ENCODE data around the gene PLXNB2.

Gene PLXNB2

GRCh38 chr22:50310031-50310722 lies 2.7 kb upstream of the PLXNB2 start:
- DNase-seq: no peak

GRCh38 chr22:50309601-50309991 lies 2.1 kb upstream of the PLXNB2 start:
- no peak for DNase-seq

- DNase-seq: no peak
These were observed 1.6 kb upstream of the PLXNB2 start for GRCh38 chr22:50308986-50309600.

- no peak for DNase-seq
These were observed 1.1 kb upstream of the PLXNB2 start for GRCh38 chr22:50308597-50308935.

GRCh38 chr22:50307890-50308596 lies 597 bp upstream of the PLXNB2 start:
- DNase-seq: no peak

- DNase-seq: peak; percentile 62 to 84
These were observed 1.4 kb downstream of the PLXNB2 start for GRCh38 chr22:50305923-50306566.

- no peak for DNase-seq
These were observed 2.0 kb downstream of the PLXNB2 start for GRCh38 chr22:50305393-50305922.

- DNase-seq: no peak
These were observed 2.7 kb downstream of the PLXNB2 start for GRCh38 chr22:50304528-50305392.

- no peak for DNase-seq
These were observed 3.5 kb downstream of the PLXNB2 start for GRCh38 chr22:50303848-50304527.

- no peak for DNase-seq
These were observed 4.0 kb downstream of the PLXNB2 start for GRCh38 chr22:50303515-50303847.

- DNase-seq: no peak
These were observed 4.9 kb downstream of the PLXNB2 start for GRCh38 chr22:50302564-50302963.

- DNase-seq: no peak
These were observed 5.4 kb downstream of the PLXNB2 start for GRCh38 chr22:50302041-50302541.

GRCh38 chr22:50301581-50301991 lies 5.9 kb downstream of the PLXNB2 start:
- DNase-seq: no peak

GRCh38 chr22:50300620-50301257 lies 6.7 kb downstream of the PLXNB2 start:
- DNase-seq: no peak

GRCh38 chr22:50299785-50300619 lies 7.4 kb downstream of the PLXNB2 start:
- peak in 1 of 2 experiments; percentile 53 for DNase-seq

GRCh38 chr22:50298937-50299784 lies 8.3 kb downstream of the PLXNB2 start:
- peak in 1 of 2 experiments; percentile 58 for DNase-seq

GRCh38 chr22:50298266-50298637 lies 9.2 kb downstream of the PLXNB2 start:
- no peak for DNase-seq

GRCh38 chr22:50297510-50298265 lies 9.8 kb downstream of the PLXNB2 start:
- no peak for DNase-seq
